IMR-90 (cell line): ENCODE data around the gene ELAVL4. TPM values are rescaled to one million over a fixed set of nuclear protein-coding genes. Genes with fewer than 3 reads are reported as not detected.

Source experiments
- ATAC-seq: fragments of 200-7000 bp; cut with Tn5 transposase; 2 replicates; pipeline ENCODE4 v1.9.1; 2020; ENCODE audit warnings: low read depth, mild to moderate bottlenecking, moderate library complexity
- BruUV-seq: library from RNA; stranded (reverse); fragments of 400-500 nt; replicated peaks from 2 replicates; lab custom pipeline; 2021; lab: Mats Ljungman, UMichigan
- CTCF ChIA-PET: fragments of 300-600 bp; formaldehyde crosslinking; extraction: SDS; loops from one replicate; lab custom pipeline; 2021; ENCODE audit warnings: antibody characterized with exemption; lab: Yijun Ruan, JAX
- POLR2A ChIA-PET: fragments of 300-600 bp; sonication (Branson Sonifier 250); formaldehyde crosslinking; loops from one replicate; lab custom pipeline; 2022; ENCODE audit warnings: antibody characterized with exemption; ENCODE audit not compliant: unreplicated experiment; lab: Charles Lee
- DNase-seq: peaks from one replicate; pipeline ENCODE4 v3.0.0; 2013
- H2AFZ ChIP-seq: replicated peaks from 2 replicates; pipeline ENCODE3; 2013; ENCODE audit warnings: low read length, mild to moderate bottlenecking; ENCODE audit not compliant: poor library complexity
- H2AK5ac ChIP-seq: 2 replicates; pipeline ENCODE4 v1.6.1; 2013; ENCODE audit warnings: low read depth, low read length, inconsistent platforms
- H2AK9ac ChIP-seq: replicated peaks from 2 replicates; pipeline ENCODE3; 2013; ENCODE audit warnings: mild to moderate bottlenecking, low read depth, low read length, moderate library complexity; ENCODE audit not compliant: poor library complexity
- H2BK120ac ChIP-seq: 2 replicates; pipeline ENCODE4 v1.6.1; 2013; ENCODE audit warnings: low read depth, low read length, inconsistent platforms
- H2BK15ac ChIP-seq: 3 replicates; pipeline ENCODE4 v1.6.1; 2013; ENCODE audit warnings: low read depth, low read length, inconsistent platforms
- H2BK20ac ChIP-seq: 2 replicates; pipeline ENCODE4 v1.6.1; 2013; ENCODE audit warnings: low read depth, mild to moderate bottlenecking, inconsistent platforms, low read length, moderate library complexity
- H2BK5ac ChIP-seq: 2 replicates; pipeline ENCODE4 v1.6.1; 2013; ENCODE audit warnings: mild to moderate bottlenecking, low read depth, low read length, inconsistent platforms; ENCODE audit not compliant: poor library complexity, severe bottlenecking
- H3K14ac ChIP-seq: replicated peaks from 2 replicates; pipeline ENCODE4 v1.6.1; 2013; ENCODE audit warnings: low read depth, low read length, inconsistent platforms
- H3K18ac ChIP-seq: 2 replicates; pipeline ENCODE4 v1.6.1; 2013; ENCODE audit warnings: low read depth, low read length, control low read depth
- H3K23ac ChIP-seq: 2 replicates; pipeline ENCODE4 v1.6.1; 2013; ENCODE audit warnings: low read depth, low read length, inconsistent platforms
- H3K27ac ChIP-seq: 2 replicates; pipeline ENCODE4 v1.5.1; 2013; ENCODE audit warnings: mild to moderate bottlenecking, control low read depth, low read length; ENCODE audit not compliant: insufficient read depth
- H3K27me3 ChIP-seq: 2 replicates; pipeline ENCODE4 v1.6.1; 2013; ENCODE audit warnings: low read length; ENCODE audit not compliant: control insufficient read depth, insufficient read depth
- H3K36me3 ChIP-seq: 2 replicates; pipeline ENCODE4 v1.6.1; 2013; ENCODE audit warnings: low read length, mixed read lengths; ENCODE audit not compliant: control insufficient read depth, insufficient read depth
- H3K4ac ChIP-seq: 2 replicates; pipeline ENCODE4 v1.6.1; 2013; ENCODE audit warnings: low read depth, low read length, inconsistent platforms
- H3K4me1 ChIP-seq: 2 replicates; pipeline ENCODE4 v1.6.1; 2013; ENCODE audit warnings: low read length, mixed read lengths; ENCODE audit not compliant: control insufficient read depth, insufficient read depth
- H3K4me2 ChIP-seq: 2 replicates; pipeline ENCODE4 v1.6.1; 2013; ENCODE audit warnings: low read depth, mild to moderate bottlenecking, control low read depth, low read length, moderate library complexity
- H3K4me3 ChIP-seq: 2 replicates; pipeline ENCODE4 v1.5.1; 2013; ENCODE audit warnings: low read depth, mild to moderate bottlenecking, control low read depth, low read length, moderate library complexity; ENCODE audit not compliant: insufficient read depth
- H3K56ac ChIP-seq: 2 replicates; pipeline ENCODE4 v1.6.1; 2013; ENCODE audit warnings: low read length, inconsistent platforms; ENCODE audit not compliant: insufficient read depth; ENCODE audit errors: extremely low read depth
- H3K79me1 ChIP-seq, 2 experiments: 2 replicates each; pipeline ENCODE4 v1.6.1; 2013; ENCODE audit warnings: low read length in 2 of 2, inconsistent platforms in 1 of 2, low read depth in 1 of 2
- H3K9ac ChIP-seq: 2 replicates; pipeline ENCODE4 v1.6.1; 2013; ENCODE audit warnings: low read depth, low read length, control low read depth
- H3K9me1 ChIP-seq: 2 replicates; pipeline ENCODE4 v1.6.1; 2013; ENCODE audit warnings: low read length, inconsistent platforms; ENCODE audit not compliant: insufficient read depth
- H3K9me3 ChIP-seq: 2 replicates; pipeline ENCODE4 v1.6.1; 2013; ENCODE audit warnings: low read length; ENCODE audit not compliant: control insufficient read depth, insufficient read depth
- H4K20me1 ChIP-seq: 2 replicates; pipeline ENCODE4 v1.6.1; 2013; ENCODE audit warnings: low read length, inconsistent platforms; ENCODE audit not compliant: insufficient read depth
- H4K5ac ChIP-seq: 2 replicates; pipeline ENCODE4 v1.6.1; 2013; ENCODE audit warnings: mild to moderate bottlenecking, low read depth, low read length, control low read depth
- H4K8ac ChIP-seq, 2 experiments: 2 replicates each; pipeline ENCODE4 v1.6.1; 2013; ENCODE audit warnings: low read depth in 2 of 2, low read length in 2 of 2, control low read depth in 1 of 2, inconsistent platforms in 1 of 2
- H4K91ac ChIP-seq: 2 replicates; pipeline ENCODE4 v1.6.1; 2013; ENCODE audit warnings: low read depth, low read length, inconsistent platforms; ENCODE audit not compliant: insufficient read depth
- MAZ ChIP-seq: IDR thresholded peaks from 2 replicates; pipeline ENCODE4 v1.6.1; 2012; ENCODE audit warnings: low read depth, mild to moderate bottlenecking, low read length, improper control_type of control experiment, moderate library complexity, borderline replicate concordance
- WGBS, 2 experiments: methylation state at CpG; one replicate each; pipeline versions ENCODE4 v1.1.5 to v1.1.7; 2013; ENCODE audit warnings: missing lambda C conversion rate in 2 of 2; ENCODE audit not compliant: insufficient read length in 1 of 2; ENCODE audit errors: extremely low coverage in 2 of 2; 5-methylcytosine and 5-hydroxymethylcytosine counted together
- dilution Hi-C: fragments of 300-500 bp; cut with HindIII; formaldehyde crosslinking; loops from one replicate; pipeline ENCODE4 v1.14.3; 2018; ENCODE audit warnings: low sequenced_read_pairs; ENCODE audit not compliant: unreplicated experiment
- in situ Hi-C: fragments of 300-500 bp; cut with MboI; formaldehyde crosslinking; loops from 3 replicates; pipeline ENCODE4 v1.14.3; 2019; ENCODE audit warnings: low sequenced_read_pairs, inconsistent platforms, mixed read lengths
- intact Hi-C: fragments of 100-400 bp; cut with micrococcal nuclease; formaldehyde crosslinking; loops from 2 replicates; pipeline ENCODE4 v1.10.0; 2022
- polyA plus RNA-seq, 3 experiments: library from polyadenylated mRNA; depleted of rRNA; stranded (reverse); fragments of >200 nt; gene quantifications; 2 replicates each; pipeline ENCODE4 v1.2.3, GENCODE V29; 2012; ENCODE audit warnings: low replicate concordance in 1 of 3
- total RNA-seq: library from RNA; depleted of rRNA; stranded (reverse); fragments of >200 nt; gene quantifications from 2 replicates; pipeline ENCODE4 v1.2.3, GENCODE V29; 2012

Gene ELAVL4
- total and polyA plus RNA-seq, 2 of the 4 experiments (the other 2 are of a cell fraction): not detected

- no peak overlapping the region for H3K18ac ChIP-seq
- H3K36me3 ChIP-seq: no peaks in the 10 kb centered on the region
- no peak overlapping the region for H3K23ac ChIP-seq
- no peak for ATAC-seq
- in situ Hi-C loops (no loop called here), dilution Hi-C loops (no loop called here), intact Hi-C loops (no loop called here)
- no peak overlapping the region for H2BK15ac ChIP-seq
- WGBS, 2 experiments: no CpG with 5 or more reads among the region's 1 CpG
- H3K4ac ChIP-seq: no peak overlapping the region
- H3K27ac ChIP-seq: no peak overlapping the region
- H3K4me2 ChIP-seq: no peak overlapping the region
- no peak overlapping the region for H3K14ac ChIP-seq
- no peak overlapping the region for H2AK9ac ChIP-seq
- H3K9me3 ChIP-seq: no peaks in the 10 kb centered on the region; the same call in 1 of the 2 replicates
- TF ChIP-seq MAZ: no peak
- no peaks in the 10 kb centered on the region for H3K79me1 ChIP-seq
- no peak for DNase-seq
- no peak overlapping the region for H3K4me3 ChIP-seq
- H2BK120ac ChIP-seq: no peak overlapping the region
- CTCF ChIA-PET: no interaction called here
- H3K56ac ChIP-seq: no peak overlapping the region
- H2BK5ac ChIP-seq: no peak overlapping the region
- no peak overlapping the region for H4K5ac ChIP-seq
- H2AK5ac ChIP-seq: no peak overlapping the region
- no peak overlapping the region for H2BK20ac ChIP-seq
- H3K4me1 ChIP-seq: no peaks in the 10 kb centered on the region
- H2AFZ ChIP-seq: no peak overlapping the region
- H3K9ac ChIP-seq: no peak overlapping the region
- no peaks in the 10 kb centered on the region for H4K20me1 ChIP-seq
- H4K8ac ChIP-seq: no peak overlapping the region
- POLR2A ChIA-PET: no interaction called here
- no TSS peak for BruUV-seq
- no peak overlapping the region for H4K91ac ChIP-seq
- no peaks in the 10 kb centered on the region for H3K27me3 ChIP-seq
- H3K9me1 ChIP-seq: no peaks in the 10 kb centered on the region
Observed at GRCh38 chr1:50129201-50129600, 20.5 kb downstream of the ELAVL4 start.
